ENCODE data around the gene MS4A6A. TPM values are rescaled to one million over a fixed set of nuclear protein-coding genes. Genes with fewer than 3 reads are reported as not detected.
"Not testable (repeated sequence)": the region's sequence is repeated elsewhere in the genome, so short reads cannot be mapped to it uniquely, and the experiment has no call there.

MS4A6A gene
- total RNA-seq, 2 donors from 2014 or later: 3.2 to 8.2 TPM

DNA sequence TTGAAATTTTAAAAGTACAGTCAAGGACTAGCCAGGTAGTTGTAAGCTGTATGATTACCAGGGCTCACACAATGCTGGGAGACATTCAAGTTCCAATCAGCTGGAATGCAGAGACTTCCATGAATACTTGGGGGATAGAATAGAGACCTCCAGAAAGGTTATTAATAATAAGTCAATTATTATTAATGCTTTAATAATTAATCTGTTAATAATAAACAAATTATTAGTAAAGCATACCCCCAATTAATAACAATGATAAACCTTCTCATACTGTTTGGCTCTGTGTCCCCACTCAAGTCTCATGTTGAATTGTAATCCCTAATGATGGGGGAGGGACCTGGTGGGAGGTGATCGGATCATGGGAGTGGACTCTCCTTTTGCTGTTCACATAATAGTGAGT lies 14.6 kb upstream of the MS4A6A start:
- no peaks in the 10 kb centered on the region for H3K36me3 Mint-ChIP-seq (ENCODE audit: low read depth)
- ATAC-seq: no peak

DNA sequence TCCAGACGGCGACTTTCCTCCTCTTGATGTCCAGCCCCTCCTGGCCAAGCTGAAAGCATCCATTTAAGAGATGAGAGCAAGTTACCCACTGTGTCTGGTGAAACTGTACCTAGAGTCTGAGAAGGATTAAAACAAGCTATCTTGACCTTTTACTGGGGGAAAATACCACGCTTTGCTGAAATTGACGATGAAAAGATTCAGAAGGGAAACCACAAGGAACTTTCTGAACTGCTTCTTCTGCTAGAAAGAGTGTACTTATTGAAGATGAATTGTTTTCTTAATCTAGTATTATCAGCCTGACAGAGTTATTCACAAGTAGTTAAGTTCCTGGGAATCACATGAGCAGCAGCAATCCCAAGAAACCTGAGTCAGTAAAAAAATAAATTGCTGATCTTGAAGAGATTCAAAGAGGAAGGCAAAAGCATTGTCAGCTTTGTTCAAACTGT lies 13.1 kb upstream of the MS4A6A start:
- Mint-ChIP-seq H3K27ac (no peak overlapping the region), H3K27me3 (peaks cover 32% of the 10 kb centered on the region), H3K36me3 (ENCODE audit: low read depth) (no peaks in the 10 kb centered on the region), H3K4me1 (peaks cover 5% of the 10 kb centered on the region), H3K4me3 (no peak overlapping the region)
- H3K9me3 ChIP-seq (ENCODE audit: control insufficient read depth, low read length, poor library complexity, severe bottlenecking): no peaks in the 10 kb centered on the region
- ATAC-seq (no peak), DNase-seq (no peak)

More for the DNA sequence above, 14.6 kb upstream of the MS4A6A start:
- Mint-ChIP-seq H3K27me3 (peaks cover 32% of the 10 kb centered on the region), H3K4me1 (peaks cover 5% of the 10 kb centered on the region), H3K4me3 (no peak overlapping the region), H3K27ac (no peak overlapping the region)
- no peaks in the 10 kb centered on the region for H3K9me3 ChIP-seq (ENCODE audit: control insufficient read depth, low read length, poor library complexity, severe bottlenecking)
- DNase-seq: no peak

DNA sequence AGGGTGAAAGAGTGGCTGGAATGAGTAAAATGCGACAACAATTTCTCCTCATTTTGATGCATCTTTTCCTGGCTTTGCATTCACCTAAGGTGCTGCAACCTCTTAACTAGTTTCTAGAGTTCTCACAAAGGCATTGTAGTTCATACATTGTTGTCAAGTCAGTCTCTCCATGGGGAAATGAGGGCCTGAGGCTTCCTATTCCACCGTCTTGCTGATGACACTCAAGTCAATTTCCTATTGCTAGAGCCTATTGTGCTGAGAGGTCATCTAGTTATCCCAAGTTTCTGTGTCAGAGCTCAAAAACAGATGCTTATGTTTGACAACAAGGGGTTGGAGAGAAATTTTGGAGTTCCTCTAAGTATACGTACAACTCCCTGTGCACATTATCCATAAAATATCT lies 11.6 kb upstream of the MS4A6A start:
- no peak for DNase-seq

DNA sequence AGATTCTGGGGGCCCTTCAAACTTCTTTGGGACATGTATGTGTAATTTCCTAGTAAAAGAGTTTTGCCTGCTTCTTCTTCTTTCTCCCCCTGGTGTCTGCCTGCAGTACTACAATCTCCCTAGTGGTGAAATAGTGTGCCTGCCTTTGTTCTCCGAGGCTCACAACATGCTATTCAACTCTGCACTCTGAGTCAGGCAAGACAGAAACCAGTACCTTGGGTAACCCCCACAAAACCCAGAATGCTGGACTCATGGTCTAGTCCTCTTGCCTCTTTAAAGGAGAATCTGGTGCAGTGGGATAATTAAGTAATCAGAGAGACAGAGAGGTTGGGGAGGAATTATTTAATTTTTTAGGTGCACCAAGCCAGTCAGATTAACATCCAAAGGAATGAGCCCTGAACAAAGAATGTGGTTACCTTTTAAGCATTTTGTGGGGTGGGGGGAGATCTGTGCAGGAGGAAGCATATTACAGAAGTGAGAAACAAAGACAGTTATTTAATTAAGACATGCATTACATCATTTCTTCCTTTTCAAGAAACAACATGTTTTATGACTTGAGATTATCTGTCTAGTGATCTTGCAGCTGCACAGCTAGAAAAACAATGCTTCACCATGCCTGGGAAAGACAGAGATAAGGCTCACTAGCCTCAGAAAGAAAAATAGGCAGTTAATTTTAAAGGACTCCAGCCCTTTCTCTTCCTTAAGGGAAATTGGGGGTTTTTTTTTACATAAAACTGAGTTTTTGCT lies 11.0 kb upstream of the MS4A6A start:
- Mint-ChIP-seq H3K36me3 (ENCODE audit: low read depth) (no peaks in the 10 kb centered on the region), H3K27ac (no peak overlapping the region), H3K4me1 (peaks cover 5% of the 10 kb centered on the region), H3K27me3 (peaks cover 32% of the 10 kb centered on the region), H3K4me3 (no peak overlapping the region)
- H3K9me3 ChIP-seq (ENCODE audit: control insufficient read depth, low read length, poor library complexity, severe bottlenecking): no peaks in the 10 kb centered on the region
- ATAC-seq: peak; percentile 80
- peak in 2 of 3 donors; percentile 9 to 52 for DNase-seq

More for the DNA sequence above, 11.6 kb upstream of the MS4A6A start:
- Mint-ChIP-seq H3K4me1 (peaks cover 5% of the 10 kb centered on the region), H3K36me3 (ENCODE audit: low read depth) (no peaks in the 10 kb centered on the region), H3K27ac (no peak overlapping the region), H3K4me3 (no peak overlapping the region), H3K27me3 (peaks cover 32% of the 10 kb centered on the region)
- no peak for ATAC-seq
- no peaks in the 10 kb centered on the region for H3K9me3 ChIP-seq (ENCODE audit: control insufficient read depth, low read length, poor library complexity, severe bottlenecking)

DNA sequence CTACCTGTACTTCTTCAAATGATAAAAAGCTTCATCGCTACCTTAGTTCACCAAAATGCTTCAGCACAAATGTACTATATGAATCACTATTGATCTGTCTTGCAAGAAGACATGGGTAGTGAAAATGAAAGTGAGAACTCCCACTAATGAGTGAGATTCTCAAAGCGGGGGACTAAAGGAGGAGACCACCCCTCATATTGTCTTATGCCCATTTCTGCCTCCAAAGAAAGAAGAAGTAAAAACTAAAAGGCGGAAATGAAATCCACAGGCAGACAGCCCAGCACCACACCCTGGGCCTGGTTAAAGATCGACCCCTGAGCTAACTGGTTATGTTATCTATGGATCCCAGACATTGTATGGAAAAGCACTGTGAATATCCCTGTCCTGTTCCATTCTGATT lies 9.7 kb upstream of the MS4A6A start:
- H3K36me3 Mint-ChIP-seq (ENCODE audit: low read depth): not testable (repeated sequence)

DNA sequence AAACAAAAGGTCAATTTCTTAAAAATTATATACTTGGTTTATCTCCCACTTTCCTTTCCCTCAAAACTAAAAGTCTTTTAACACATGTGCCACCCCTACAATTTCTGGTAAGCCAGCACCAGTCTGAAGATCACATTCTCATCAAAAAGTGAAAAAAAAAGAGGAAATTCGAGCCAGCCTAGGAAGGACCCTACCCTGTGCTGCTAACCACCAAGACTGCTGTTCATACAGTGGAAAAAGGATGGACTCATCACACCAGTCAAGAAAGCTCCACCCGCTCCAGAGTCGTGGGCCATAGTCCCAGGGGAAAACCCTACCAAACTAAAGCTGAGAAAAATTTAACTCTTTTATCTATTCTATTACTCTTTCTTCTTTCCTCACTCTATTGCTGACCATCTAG lies 5.6 kb upstream of the MS4A6A start:
- ATAC-seq; H3K36me3 Mint-ChIP-seq (ENCODE audit: low read depth); H3K4me3 Mint-ChIP-seq; H3K27me3 Mint-ChIP-seq; H3K27ac Mint-ChIP-seq; DNase-seq; H3K9me3 ChIP-seq (ENCODE audit: control insufficient read depth, low read length, poor library complexity, severe bottlenecking); H3K4me1 Mint-ChIP-seq: not testable (repeated sequence)

More for the DNA sequence above, 9.7 kb upstream of the MS4A6A start:
- H3K4me1 Mint-ChIP-seq; DNase-seq; H3K4me3 Mint-ChIP-seq; ATAC-seq; H3K27ac Mint-ChIP-seq; H3K9me3 ChIP-seq (ENCODE audit: control insufficient read depth, low read length, poor library complexity, severe bottlenecking): not testable (repeated sequence)
- peaks cover 20% of the 10 kb centered on the region for H3K27me3 Mint-ChIP-seq

DNA sequence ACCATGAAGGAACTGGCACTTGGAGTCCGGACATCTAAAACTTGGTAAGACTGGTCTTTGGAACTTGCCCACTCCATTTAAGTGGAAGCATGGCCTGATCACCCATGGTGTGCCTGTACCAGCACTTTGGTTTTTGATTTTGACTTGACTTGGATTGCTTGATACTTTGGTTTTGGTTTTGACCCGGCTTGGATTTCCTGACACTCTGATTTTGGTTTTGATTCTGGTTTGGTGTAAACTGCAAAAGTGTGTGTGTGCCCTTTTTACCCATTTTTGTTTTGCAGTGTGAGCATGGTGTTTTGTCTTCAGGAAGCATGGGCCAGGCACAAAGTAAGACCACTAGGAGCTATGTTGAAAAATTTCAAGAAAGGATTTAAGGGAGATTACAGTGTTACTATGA lies 3.2 kb upstream of the MS4A6A start:
- H3K9me3 ChIP-seq (ENCODE audit: control insufficient read depth, low read length, poor library complexity, severe bottlenecking); H3K27ac Mint-ChIP-seq; H3K4me3 Mint-ChIP-seq; DNase-seq; H3K36me3 Mint-ChIP-seq (ENCODE audit: low read depth); H3K4me1 Mint-ChIP-seq; ATAC-seq: not testable (repeated sequence)
- peaks cover 11% of the 10 kb centered on the region for H3K27me3 Mint-ChIP-seq

DNA sequence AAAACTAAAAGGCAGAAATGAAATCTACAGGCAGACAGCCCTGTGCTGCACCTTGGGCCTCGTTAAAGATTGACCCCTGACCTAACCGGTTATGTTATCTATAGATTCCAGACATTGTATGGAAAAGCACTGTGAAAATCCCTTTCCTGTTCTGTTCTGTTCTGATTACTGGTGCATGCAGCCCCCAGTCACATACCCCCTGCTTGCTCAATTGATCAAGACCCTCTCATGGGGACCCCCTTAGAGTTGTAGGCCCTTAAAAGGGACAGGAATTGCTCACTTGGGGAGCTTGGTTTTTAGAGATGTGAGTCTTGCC lies 2.6 kb upstream of the MS4A6A start:
- not testable (repeated sequence) for H3K36me3 Mint-ChIP-seq (ENCODE audit: low read depth); H3K4me1 Mint-ChIP-seq; H3K4me3 Mint-ChIP-seq; H3K9me3 ChIP-seq (ENCODE audit: control insufficient read depth, low read length, poor library complexity, severe bottlenecking); H3K27ac Mint-ChIP-seq; ATAC-seq; DNase-seq
- H3K27me3 Mint-ChIP-seq: peaks cover 17% of the 10 kb centered on the region

DNA sequence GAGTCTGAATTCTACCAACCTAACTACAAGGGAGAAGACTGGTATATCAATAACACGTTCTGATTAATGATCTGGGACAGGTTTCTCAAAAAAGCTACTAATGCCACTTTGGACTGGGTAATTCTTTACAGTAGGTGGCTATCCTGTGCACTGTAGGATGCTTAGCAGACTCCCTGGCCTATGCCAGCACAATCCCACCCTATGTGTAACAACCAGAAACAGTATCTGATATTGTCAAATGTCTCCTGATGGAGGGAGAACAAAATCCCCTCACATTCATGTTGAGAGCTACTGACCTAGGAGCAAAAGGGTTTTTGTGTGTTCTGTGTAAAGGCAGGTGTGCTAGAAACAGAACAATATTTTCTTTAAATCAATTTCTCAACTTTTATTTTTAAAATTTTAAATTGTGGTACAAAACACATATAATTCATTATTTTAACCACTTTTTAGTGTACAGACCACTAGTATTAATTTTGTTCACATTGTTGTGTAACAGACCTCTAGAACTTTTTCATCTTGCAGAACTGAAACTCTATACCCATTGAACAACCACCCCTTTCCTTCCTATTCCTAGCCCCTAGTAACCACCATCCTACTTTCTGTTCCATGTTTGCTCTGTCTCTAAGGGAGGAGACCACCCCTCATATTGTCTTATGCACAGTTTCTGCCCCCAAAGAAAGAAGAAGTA lies 2.1 kb upstream of the MS4A6A start:
- peaks cover 22% of the 10 kb centered on the region for H3K27me3 Mint-ChIP-seq
- ATAC-seq: no peak
- DNase-seq: no peak
- no peaks in the 10 kb centered on the region for H3K4me1 Mint-ChIP-seq
- H3K27ac Mint-ChIP-seq: no peak overlapping the region
- H3K36me3 Mint-ChIP-seq (ENCODE audit: low read depth): no peaks in the 10 kb centered on the region
- H3K9me3 ChIP-seq (ENCODE audit: control insufficient read depth, low read length, poor library complexity, severe bottlenecking): no peaks in the 10 kb centered on the region
- H3K4me3 Mint-ChIP-seq: no peak overlapping the region

DNA sequence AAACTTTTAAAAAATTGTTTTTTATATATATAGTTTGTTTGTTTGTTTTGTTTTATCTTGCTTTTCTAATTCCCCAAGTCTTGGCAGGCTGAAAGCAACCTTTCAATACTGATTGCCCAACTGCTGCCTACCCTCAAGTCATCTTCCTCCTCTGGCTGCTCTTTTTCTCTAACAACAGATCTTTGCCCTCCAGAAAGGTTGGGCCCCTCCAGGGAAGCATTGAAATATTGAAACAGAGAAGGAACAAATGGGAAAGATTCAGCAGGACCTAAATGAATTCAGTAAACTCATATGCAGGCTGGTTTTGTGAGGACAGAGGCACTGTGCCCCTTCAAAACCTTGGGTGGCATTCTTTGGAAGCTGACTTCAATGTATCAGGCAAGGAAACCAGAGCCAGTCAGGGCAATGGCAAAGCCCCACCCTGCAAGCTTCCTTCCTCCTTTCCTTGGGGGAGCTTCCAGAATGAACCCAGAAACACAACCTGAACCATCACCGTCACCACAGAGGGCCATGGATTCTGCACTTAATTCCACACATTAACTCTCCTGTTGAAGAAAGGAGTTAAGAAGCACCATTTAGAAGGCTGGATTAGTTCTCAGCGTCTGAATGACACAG lies 815 bp upstream of the MS4A6A start:
- no peak for ATAC-seq
- no peaks in the 10 kb centered on the region for H3K36me3 Mint-ChIP-seq (ENCODE audit: low read depth)
- no peaks in the 10 kb centered on the region for H3K9me3 ChIP-seq (ENCODE audit: control insufficient read depth, low read length, poor library complexity, severe bottlenecking)
- H3K4me3 Mint-ChIP-seq: no peak overlapping the region
- no peak overlapping the region for H3K27ac Mint-ChIP-seq
- peaks cover 34% of the 10 kb centered on the region for H3K27me3 Mint-ChIP-seq
- DNase-seq: no peak
- H3K4me1 Mint-ChIP-seq: no peaks in the 10 kb centered on the region

DNA sequence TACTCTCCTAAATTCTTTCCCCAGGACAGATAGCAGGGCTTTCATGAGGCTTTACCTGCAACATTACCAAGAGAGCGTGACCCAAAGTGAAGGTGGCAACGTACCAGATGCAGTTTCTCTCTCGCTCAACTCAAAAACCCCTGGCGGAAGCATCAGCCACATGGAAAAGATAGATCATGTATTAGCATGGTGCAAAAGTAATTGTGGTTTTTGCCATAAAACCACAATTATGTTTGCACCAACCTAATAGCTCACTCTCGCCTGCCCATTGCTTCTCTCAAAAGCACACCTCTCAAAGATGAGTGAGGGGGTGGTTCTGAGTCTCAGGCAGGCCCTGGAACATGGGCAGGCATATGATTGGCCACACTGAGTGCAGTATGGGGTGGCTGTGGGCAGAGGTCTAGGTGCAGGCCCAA lies 7.0 kb downstream of the MS4A6A start:
- peaks cover 2% of the 10 kb centered on the region for H3K36me3 Mint-ChIP-seq (ENCODE audit: low read depth)
- H3K4me3 Mint-ChIP-seq: no peak overlapping the region
- ATAC-seq: no peak
- no peak overlapping the region for H3K27ac Mint-ChIP-seq
- H3K4me1 Mint-ChIP-seq: peaks cover 2% of the 10 kb centered on the region
- no peaks in the 10 kb centered on the region for H3K9me3 ChIP-seq (ENCODE audit: control insufficient read depth, low read length, poor library complexity, severe bottlenecking)
- DNase-seq: no peak
- peaks cover 53% of the 10 kb centered on the region for H3K27me3 Mint-ChIP-seq

DNA sequence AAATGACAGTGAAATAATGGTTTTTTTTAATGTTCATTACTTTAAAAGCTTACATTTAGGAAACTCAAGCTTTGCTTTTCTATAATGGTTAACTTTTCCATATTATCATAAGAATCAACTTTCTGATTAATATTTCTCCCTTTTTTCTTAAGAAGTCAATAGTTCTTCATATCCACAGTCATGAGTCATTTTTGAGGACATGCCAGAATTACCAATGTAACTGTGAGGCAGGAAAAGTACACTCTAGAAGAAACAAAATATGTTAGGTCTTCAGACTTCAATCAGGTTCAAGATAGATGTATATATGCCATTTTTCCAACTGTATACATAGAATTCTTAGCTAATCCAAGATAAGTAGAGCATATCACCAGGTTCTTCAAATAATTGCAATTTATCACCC lies 10.9 kb downstream of the MS4A6A start:
- no peak overlapping the region for H3K4me3 Mint-ChIP-seq
- H3K27me3 Mint-ChIP-seq: peaks cover 33% of the 10 kb centered on the region
- no peak for ATAC-seq
- H3K9me3 ChIP-seq (ENCODE audit: control insufficient read depth, low read length, poor library complexity, severe bottlenecking): no peaks in the 10 kb centered on the region
- no peak overlapping the region for H3K27ac Mint-ChIP-seq
- H3K36me3 Mint-ChIP-seq (ENCODE audit: low read depth): peaks cover 2% of the 10 kb centered on the region
- peaks cover 2% of the 10 kb centered on the region for H3K4me1 Mint-ChIP-seq
- DNase-seq: no peak

DNA sequence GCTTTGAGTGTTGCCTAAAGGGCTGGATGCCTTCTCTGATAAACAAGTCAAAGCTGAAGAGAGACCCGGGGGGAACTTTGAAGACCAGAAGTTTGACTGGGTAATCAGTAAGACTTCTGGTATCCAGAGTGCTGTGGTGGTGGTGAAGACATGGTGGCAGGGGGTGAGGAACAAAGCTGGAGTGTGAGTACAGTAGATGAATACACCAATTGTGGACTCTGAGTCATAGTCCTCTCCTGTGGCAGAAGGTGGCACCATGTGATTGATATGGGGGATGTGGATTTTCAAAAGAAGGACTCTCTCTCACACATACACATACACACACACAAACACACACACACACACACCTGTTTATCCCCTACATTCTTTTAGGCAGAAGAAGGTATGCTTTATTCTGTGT lies 12.3 kb downstream of the MS4A6A start:
- no peak for DNase-seq
- no peaks in the 10 kb centered on the region for H3K9me3 ChIP-seq (ENCODE audit: control insufficient read depth, low read length, poor library complexity, severe bottlenecking)
- Mint-ChIP-seq H3K27me3 (peaks cover 37% of the 10 kb centered on the region), H3K27ac (no peak overlapping the region), H3K36me3 (ENCODE audit: low read depth) (peaks cover 2% of the 10 kb centered on the region), H3K4me3 (no peak overlapping the region), H3K4me1 (peaks cover under 1% of the 10 kb centered on the region)
- no peak for ATAC-seq

All from T-helper 17 cell (primary cell).